H7 (cell line): ENCODE data around the gene VANGL2. TPM values are rescaled to one million over a fixed set of nuclear protein-coding genes. Genes with fewer than 3 reads are reported as not detected.
A peak's percentile ranks its signal among the peaks of the same experiment; 100 is the strongest.

Experiments used
- DNase-seq: peaks from one replicate; pipeline ENCODE4 v3.0.0; 2012
- H3K27me3 ChIP-seq: 2 replicates; pipeline ENCODE4 v1.6.0; 2011; ENCODE audit warnings: mild to moderate bottlenecking, low read length; ENCODE audit not compliant: control insufficient read depth, insufficient read depth
- H3K36me3 ChIP-seq: replicated peaks from 2 replicates; pipeline ENCODE4 v1.5.1; 2011; ENCODE audit warnings: low read length; ENCODE audit not compliant: control insufficient read depth, insufficient read depth
- H3K4me3 ChIP-seq: 2 replicates; pipeline ENCODE4 v1.5.1; 2011; ENCODE audit warnings: low read depth, mild to moderate bottlenecking, control low read depth, low read length, moderate library complexity; ENCODE audit not compliant: insufficient read depth
- total RNA-seq: library from RNA; depleted of rRNA; stranded (reverse); fragments of >200 nt; shearing (Covaris generic); gene quantifications from 2 replicates; pipeline ENCODE4 v1.2.3, GENCODE V29; 2014; rRNA removed

VANGL2 gene
- 32.7 and 36.9 TPM in 2 replicates for total RNA-seq

- no peaks in the 10 kb centered on the region for H3K27me3 ChIP-seq
- peak within 1 kb of the TSS; percentile 77 for H3K4me3 ChIP-seq
- no peaks in the 10 kb centered on the region for H3K36me3 ChIP-seq
- peak; percentile 98 for DNase-seq
These were observed at the start of gene VANGL2 for GRCh38 chr1:160400223-160400645. VANGL2 (plus strand) TSS chr1:160400564; CDS start chr1:160415838, 15,274 bp downstream.

GRCh38 chr1:160351629-160352028 lies 48.7 kb upstream of the VANGL2 start:
- Histone ChIP-seq H3K36me3 (peaks cover 51% of the 10 kb centered on the region), H3K27me3 (no peaks in the 10 kb centered on the region), H3K4me3 (no peak overlapping the region)
- no peak for DNase-seq

GRCh38 chr1:160352555-160352954 lies 47.8 kb upstream of the VANGL2 start:
- peaks cover 56% of the 10 kb centered on the region for H3K36me3 ChIP-seq
- no peaks in the 10 kb centered on the region for H3K27me3 ChIP-seq
- DNase-seq = no peak
- H3K4me3 ChIP-seq = no peak overlapping the region

- Histone ChIP-seq H3K27me3 (no peaks in the 10 kb centered on the region), H3K4me3 (no peak overlapping the region), H3K36me3 (peaks cover 62% of the 10 kb centered on the region)
- DNase-seq = no peak
These were observed 47.1 kb upstream of the VANGL2 start for GRCh38 chr1:160353223-160353622.

GRCh38 chr1:160354388-160354985 lies 45.9 kb upstream of the VANGL2 start:
- peak; percentile 80 for DNase-seq
- H3K27me3 ChIP-seq = no peaks in the 10 kb centered on the region
- H3K36me3 ChIP-seq = peaks cover 60% of the 10 kb centered on the region
- no peak overlapping the region for H3K4me3 ChIP-seq

- no peak for DNase-seq
- Histone ChIP-seq H3K27me3 (no peaks in the 10 kb centered on the region), H3K4me3 (no peak overlapping the region), H3K36me3 (peaks cover 47% of the 10 kb centered on the region)
These were observed 42.9 kb upstream of the VANGL2 start for GRCh38 chr1:160357286-160358002.

- DNase-seq = no peak
- no peaks in the 10 kb centered on the region for H3K27me3 ChIP-seq
- H3K36me3 ChIP-seq = peaks cover 41% of the 10 kb centered on the region
- no peak overlapping the region for H3K4me3 ChIP-seq
These were observed 42.3 kb upstream of the VANGL2 start for GRCh38 chr1:160358073-160358472.

GRCh38 chr1:160359559-160360226 lies 40.7 kb upstream of the VANGL2 start:
- no peak overlapping the region for H3K4me3 ChIP-seq
- no peak for DNase-seq
- H3K27me3 ChIP-seq = no peaks in the 10 kb centered on the region
- peaks cover 33% of the 10 kb centered on the region for H3K36me3 ChIP-seq

GRCh38 chr1:160360227-160360695 lies 40.1 kb upstream of the VANGL2 start:
- Histone ChIP-seq H3K4me3 (no peak overlapping the region), H3K36me3 (peaks cover 27% of the 10 kb centered on the region), H3K27me3 (no peaks in the 10 kb centered on the region)
- DNase-seq = no peak

GRCh38 chr1:160361199-160361598 lies 39.2 kb upstream of the VANGL2 start:
- Histone ChIP-seq H3K36me3 (peaks cover 17% of the 10 kb centered on the region), H3K4me3 (no peak overlapping the region), H3K27me3 (no peaks in the 10 kb centered on the region)
- no peak for DNase-seq

- DNase-seq = no peak
- no peak overlapping the region for H3K4me3 ChIP-seq
- H3K27me3 ChIP-seq = no peaks in the 10 kb centered on the region
- peaks cover 13% of the 10 kb centered on the region for H3K36me3 ChIP-seq
These were observed 38.6 kb upstream of the VANGL2 start for GRCh38 chr1:160361814-160362167.

GRCh38 chr1:160362168-160362957 lies 38.0 kb upstream of the VANGL2 start:
- DNase-seq = peak; percentile 70
- Histone ChIP-seq H3K36me3 (peaks cover 9% of the 10 kb centered on the region; the same call in 1 of the 2 replicates), H3K27me3 (no peaks in the 10 kb centered on the region), H3K4me3 (no peak overlapping the region)

- H3K4me3 ChIP-seq = no peak overlapping the region
- H3K27me3 ChIP-seq = no peaks in the 10 kb centered on the region
- DNase-seq = peak; percentile 68
- H3K36me3 ChIP-seq = peaks cover 5% of the 10 kb centered on the region; the same call in 1 of the 2 replicates
These were observed 37.4 kb upstream of the VANGL2 start for GRCh38 chr1:160363010-160363409.
